ENCODE results near the gene SRPRA. TPM values are rescaled to one million over a fixed set of nuclear protein-coding genes. Genes with fewer than 3 reads are reported as not detected.
"Not testable (repeated sequence)": the region's sequence is repeated elsewhere in the genome, so short reads cannot be mapped to it uniquely, and the experiment has no call there.

The SRPRA gene
- total RNA-seq, 1 donor from 2014 or later: 157 TPM

GRCh38 chr11:126284829-126285228 lies 16.1 kb upstream of the SRPRA start:
- intact Hi-C loops (cut with micrococcal nuclease): no loop called here

- intact Hi-C loops (cut with micrococcal nuclease): loop anchor here (1.0 kb wide), 4 partner anchors 14 to 133 kb away; partner anchors contain the start of genes DCPS, FAM118B, FOXRED1 and RPUSD4
Measured at GRCh38 chr11:126282736-126283591, 14.3 kb upstream of the SRPRA start, which contains the start of gene TIRAP. TSS of gene TIRAP (plus strand) at chr11:126283093. CDS start at chr11:126290895, 7,802 bp downstream.

GRCh38 chr11:126282361-126282735 lies 13.7 kb upstream of the SRPRA start:
- intact Hi-C loops (cut with micrococcal nuclease): loop anchor here (1.0 kb wide), 1 partner anchor 71 kb away; the partner anchor contains the start of genes FAM118B and RPUSD4

GRCh38 chr11:126281666-126282175 lies 13.0 kb upstream of the SRPRA start:
- intact Hi-C loops (cut with micrococcal nuclease): loop anchor here (1.0 kb wide), 1 partner anchor 70 kb away; the partner anchor contains the start of genes FAM118B and RPUSD4

- intact Hi-C loops (cut with micrococcal nuclease): no loop called here
Measured at GRCh38 chr11:126281245-126281644, 12.6 kb upstream of the SRPRA start.

- intact Hi-C loops (cut with micrococcal nuclease): no loop called here
Measured at GRCh38 chr11:126280595-126280994, 11.9 kb upstream of the SRPRA start.

- intact Hi-C loops (cut with micrococcal nuclease): no loop called here
Measured at GRCh38 chr11:126279191-126279590, 10.5 kb upstream of the SRPRA start.

GRCh38 chr11:126277780-126278179 lies 9.1 kb upstream of the SRPRA start:
- intact Hi-C loops (cut with micrococcal nuclease): no loop called here

- intact Hi-C loops (cut with micrococcal nuclease): no loop called here
Measured at GRCh38 chr11:126277322-126277721, 8.6 kb upstream of the SRPRA start.

- intact Hi-C loops (cut with micrococcal nuclease): loop anchor here (1.0 to 5.0 kb wide), 3 partner anchors 87 to 641 kb away; partner anchors contain the start of genes CHEK1 and ST3GAL4
Measured at GRCh38 chr11:126268361-126268707, 361 bp downstream of the SRPRA start.

- intact Hi-C loops (cut with micrococcal nuclease): loop anchor here (1.0 to 5.0 kb wide), 3 partner anchors 88 to 640 kb away; partner anchors contain the start of genes CHEK1 and ST3GAL4
Measured at GRCh38 chr11:126267650-126268049, 1.0 kb downstream of the SRPRA start.

- intact Hi-C loops (cut with micrococcal nuclease): loop anchor here (5.0 kb wide), 1 partner anchor 639 kb away; the partner anchor contains the start of gene CHEK1
Measured at GRCh38 chr11:126265811-126266210, 2.9 kb downstream of the SRPRA start.

- intact Hi-C loops (cut with micrococcal nuclease): no loop called here
Measured at GRCh38 chr11:126263489-126263888, 5.2 kb downstream of the SRPRA start.

GRCh38 chr11:126262216-126262615 lies 6.5 kb downstream of the SRPRA start:
- intact Hi-C loops (cut with micrococcal nuclease): no loop called here

- intact Hi-C loops (cut with micrococcal nuclease): no loop called here
Measured at GRCh38 chr11:126257764-126258163, 10.9 kb downstream of the SRPRA start.

- intact Hi-C loops (cut with micrococcal nuclease): no loop called here
Measured at GRCh38 chr11:126257144-126257543, 11.6 kb downstream of the SRPRA start.

GRCh38 chr11:126256216-126256615 lies 12.5 kb downstream of the SRPRA start:
- intact Hi-C loops (cut with micrococcal nuclease): no loop called here

- intact Hi-C loops (cut with micrococcal nuclease): not testable (repeated sequence)
Measured at GRCh38 chr11:126255507-126255906, 13.2 kb downstream of the SRPRA start.

- intact Hi-C loops (cut with micrococcal nuclease): no loop called here
Measured at GRCh38 chr11:126254819-126255218, 13.9 kb downstream of the SRPRA start.

GRCh38 chr11:126253265-126253664 lies 15.4 kb downstream of the SRPRA start:
- intact Hi-C loops (cut with micrococcal nuclease): no loop called here

- intact Hi-C loops (cut with micrococcal nuclease): no loop called here
Measured at GRCh38 chr11:126246636-126247035, 22.1 kb downstream of the SRPRA start.

- intact Hi-C loops (cut with micrococcal nuclease): no loop called here
Measured at GRCh38 chr11:126233391-126233790, 35.3 kb downstream of the SRPRA start.
